Ishikawa (cell line): ENCODE measurements around the gene NAV3.

Experiments
- CEBPB ChIP-seq: IDR thresholded peaks from 2 replicates; pipeline ENCODE4 v1.6.1; 2012
- CREB1 ChIP-seq: IDR thresholded peaks from 2 replicates; pipeline ENCODE4 v1.6.1; 2012; ENCODE audit warnings: low read depth
- EGR1 ChIP-seq: IDR thresholded peaks from 2 replicates; pipeline ENCODE4 v1.6.1; 2012
- EP300 ChIP-seq: IDR thresholded peaks from 2 replicates; pipeline ENCODE4 v1.6.1; 2012; ENCODE audit warnings: borderline replicate concordance
- MAX ChIP-seq: IDR thresholded peaks from 2 replicates; pipeline ENCODE4 v1.6.1; 2012
- RAD21 ChIP-seq: IDR thresholded peaks from 2 replicates; pipeline ENCODE4 v1.6.1; 2012; ENCODE audit warnings: low read depth
- REST ChIP-seq: IDR thresholded peaks from 2 replicates; pipeline ENCODE4 v1.6.1; 2012; ENCODE audit warnings: low read depth, mild to moderate bottlenecking
- TAF1 ChIP-seq: IDR thresholded peaks from 2 replicates; pipeline ENCODE4 v1.6.1; 2012; ENCODE audit warnings: low read depth, mild to moderate bottlenecking
- TCF12 ChIP-seq: IDR thresholded peaks from 2 replicates; pipeline ENCODE4 v1.6.1; 2012; ENCODE audit warnings: low read depth
- TEAD4 ChIP-seq: IDR thresholded peaks from 2 replicates; pipeline ENCODE4 v1.6.1; 2012
- USF1 ChIP-seq: IDR thresholded peaks from 2 replicates; pipeline ENCODE4 v1.6.1; 2012
- ZBTB7A ChIP-seq: IDR thresholded peaks from 2 replicates; pipeline ENCODE4 v1.6.1; 2012; ENCODE audit warnings: low read depth

GRCh38 chr12:77940011-77940423 lies 109.3 kb downstream of the NAV3 start:
- TF ChIP-seq TAF1 (no peak), REST (no peak), CEBPB (no peak), TCF12 (no peak), EP300 (no peak), USF1 (no peak), ZBTB7A (no peak), MAX (no peak), EGR1 (no peak), CREB1 (no peak), RAD21 (no peak), TEAD4 (no peak)
